ENCODE data around the gene ARHGEF35.
"Not testable (repeated sequence)": the region's sequence is repeated elsewhere in the genome, so short reads cannot be mapped to it uniquely, and the experiment has no call there.

ARHGEF35 gene

GRCh38 chr7:144195212-144195872, at the start of gene ARHGEF35:
ARHGEF35 (minus strand) TSS chr7:144195833; CDS start chr7:144188383, 7,450 bp downstream.
- not testable (repeated sequence) for DNase-seq (ENCODE audit: low read depth in 2 of 3, low spot score in 2 of 3)

- DNase-seq (ENCODE audit: low read depth in 2 of 3, low spot score in 2 of 3) = not testable (repeated sequence)
Measured at GRCh38 chr7:144245372-144245771, 49.7 kb upstream of the ARHGEF35 start.

DNA sequence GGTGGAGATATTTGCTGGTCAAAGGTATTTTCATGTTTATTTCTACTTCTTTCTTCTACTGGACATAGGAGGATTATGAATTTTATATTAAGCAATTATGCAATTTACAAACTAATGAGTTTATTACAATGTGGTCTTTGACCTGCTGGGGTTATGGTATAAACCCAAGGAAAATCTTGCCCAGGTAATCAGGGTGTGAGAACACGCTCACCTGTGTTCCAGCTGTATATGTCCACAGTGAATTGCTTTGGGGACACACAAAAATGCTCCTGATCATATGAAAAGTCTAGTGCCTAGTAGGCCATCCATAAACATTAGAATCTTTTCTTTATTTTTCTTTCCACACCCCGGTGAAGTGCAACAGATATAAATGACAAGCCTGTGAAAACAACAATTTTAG, 43.7 kb upstream of the ARHGEF35 start, which contains the start of gene OR2A42:
OR2A42 (minus strand) TSS at position 241 of the 400 bp plus-strand sequence. CDS start 6,762 bp downstream, outside the sequence.
- DNase-seq (ENCODE audit: low read depth in 2 of 3, low spot score in 2 of 3) = not testable (repeated sequence)

- not testable (repeated sequence) for DNase-seq (ENCODE audit: low read depth in 2 of 3, low spot score in 2 of 3)
Measured at GRCh38 chr7:144238530-144239082, 43.0 kb upstream of the ARHGEF35 start.

- not testable (repeated sequence) for DNase-seq (ENCODE audit: low read depth in 2 of 3, low spot score in 2 of 3)
Measured at GRCh38 chr7:144233039-144233438, 37.4 kb upstream of the ARHGEF35 start.

GRCh38 chr7:144231027-144231426, 35.4 kb upstream of the ARHGEF35 start:
- not testable (repeated sequence) for DNase-seq (ENCODE audit: low read depth in 2 of 3, low spot score in 2 of 3)

DNA sequence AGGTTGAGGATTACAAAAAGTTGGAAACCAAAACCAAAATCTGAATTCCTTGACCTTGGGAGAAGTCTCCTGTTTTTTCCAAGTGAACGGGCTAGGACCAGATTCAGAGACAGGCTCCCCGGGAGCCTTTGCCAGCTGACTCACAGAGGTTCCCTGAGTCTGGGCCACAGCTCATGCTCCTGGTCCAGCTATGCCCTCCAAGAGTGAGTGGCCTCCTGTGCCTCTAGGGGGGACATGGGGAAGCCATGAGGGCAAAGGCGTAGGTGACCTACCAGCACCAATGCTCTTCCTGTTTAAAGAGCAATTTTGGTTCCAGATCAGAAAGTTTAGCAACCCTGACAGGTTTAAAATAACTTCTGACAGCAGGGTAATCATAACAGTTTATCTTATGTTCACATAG, 33.2 kb upstream of the ARHGEF35 start:
- DNase-seq (ENCODE audit: low read depth in 2 of 3, low spot score in 2 of 3) = not testable (repeated sequence)

- not testable (repeated sequence) for DNase-seq (ENCODE audit: low read depth in 2 of 3, low spot score in 2 of 3)
Measured at GRCh38 chr7:144226866-144227265, 31.2 kb upstream of the ARHGEF35 start.

- not testable (repeated sequence) for DNase-seq (ENCODE audit: low read depth in 2 of 3, low spot score in 2 of 3)
Measured at GRCh38 chr7:144223675-144224074, 28.0 kb upstream of the ARHGEF35 start.

DNA sequence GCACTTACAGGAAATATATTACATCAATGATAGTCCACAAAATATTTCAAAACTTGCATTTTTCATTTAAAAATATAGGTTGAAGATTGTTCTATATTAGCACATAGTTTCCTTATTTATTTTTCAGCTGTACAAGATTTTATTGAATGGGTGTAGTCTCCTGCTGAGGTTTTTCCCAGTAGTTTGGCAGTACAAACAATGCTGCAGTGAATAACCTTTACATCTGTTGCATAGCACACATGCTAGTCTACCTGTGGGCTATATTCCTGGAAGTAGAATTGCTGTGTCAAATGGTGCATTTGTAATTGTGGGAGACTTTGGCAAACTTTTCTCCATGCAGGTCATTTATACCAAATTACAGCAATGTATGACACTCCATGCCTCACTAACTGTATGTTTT, 24.9 kb upstream of the ARHGEF35 start:
- not testable (repeated sequence) for DNase-seq (ENCODE audit: low read depth in 2 of 3, low spot score in 2 of 3)

- not testable (repeated sequence) for DNase-seq (ENCODE audit: low read depth in 2 of 3, low spot score in 2 of 3)
Measured at GRCh38 chr7:144219149-144219548, 23.5 kb upstream of the ARHGEF35 start.

GRCh38 chr7:144218581-144218980, 22.9 kb upstream of the ARHGEF35 start:
- DNase-seq (ENCODE audit: low read depth in 2 of 3, low spot score in 2 of 3) = not testable (repeated sequence)

DNA sequence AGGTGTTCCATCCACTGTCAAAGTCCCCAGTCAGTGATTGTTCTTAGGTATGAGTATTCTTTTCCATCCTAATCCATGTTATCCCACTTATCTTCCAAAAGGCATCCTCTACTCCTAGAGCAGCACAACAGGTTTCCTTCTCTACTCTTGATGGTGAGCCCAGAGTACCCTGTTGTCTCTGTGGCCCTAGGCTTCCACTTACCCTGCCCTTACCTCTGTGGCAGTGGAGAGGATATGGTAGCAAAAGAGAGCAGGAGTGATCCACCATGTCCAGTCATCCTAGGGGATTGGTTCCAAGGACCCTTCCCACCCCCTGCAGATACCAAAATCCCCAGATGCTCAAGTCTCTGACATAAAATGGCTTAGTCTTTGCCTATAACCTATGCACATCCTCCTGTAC, 21.6 kb upstream of the ARHGEF35 start:
- not testable (repeated sequence) for DNase-seq (ENCODE audit: low read depth in 2 of 3, low spot score in 2 of 3)

DNA sequence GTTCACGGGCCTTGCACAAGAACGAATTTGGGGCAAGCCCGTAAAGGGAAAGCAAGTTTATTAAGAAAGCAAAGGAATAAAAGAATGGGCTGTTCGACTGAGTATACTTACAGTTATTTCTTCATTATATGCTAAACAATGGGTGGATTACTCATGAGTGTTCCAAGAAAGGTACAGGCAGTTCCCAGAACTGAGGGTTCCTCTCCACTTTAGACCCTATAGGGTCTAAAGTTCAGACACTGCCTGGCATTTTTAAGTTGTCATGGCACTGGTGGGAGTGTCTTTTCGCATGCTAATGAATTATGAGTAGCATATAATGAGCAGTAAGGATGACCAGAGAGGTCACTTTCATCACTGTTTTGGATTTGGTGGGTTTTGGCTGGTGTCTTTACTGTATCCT, 9.7 kb upstream of the ARHGEF35 start:
- DNase-seq (ENCODE audit: low read depth in 2 of 3, low spot score in 2 of 3) = not testable (repeated sequence)

DNA sequence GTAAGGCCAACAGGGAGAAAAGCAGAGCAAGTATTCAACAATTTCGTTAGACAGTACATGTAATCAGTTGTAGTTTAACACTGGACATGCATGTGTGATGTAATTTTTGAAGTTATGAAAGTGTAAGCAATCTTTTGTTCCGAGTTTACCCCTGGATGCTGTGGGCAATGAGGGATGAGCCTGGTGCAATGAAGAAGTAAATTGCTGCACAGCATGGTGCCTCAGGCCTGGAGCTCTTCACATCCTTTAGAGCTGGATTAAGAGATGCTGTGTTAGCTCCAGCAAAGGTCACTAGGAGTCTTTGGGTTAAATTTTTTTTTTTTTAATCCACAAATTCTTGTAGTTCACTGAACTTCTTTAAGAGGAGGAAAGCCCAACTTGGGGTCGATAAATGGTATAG, 7.5 kb upstream of the ARHGEF35 start:
- DNase-seq (ENCODE audit: low read depth in 2 of 3, low spot score in 2 of 3) = not testable (repeated sequence)

GRCh38 chr7:144201978-144202377, 6.3 kb upstream of the ARHGEF35 start:
- DNase-seq (ENCODE audit: low read depth in 2 of 3, low spot score in 2 of 3) = not testable (repeated sequence)

DNA sequence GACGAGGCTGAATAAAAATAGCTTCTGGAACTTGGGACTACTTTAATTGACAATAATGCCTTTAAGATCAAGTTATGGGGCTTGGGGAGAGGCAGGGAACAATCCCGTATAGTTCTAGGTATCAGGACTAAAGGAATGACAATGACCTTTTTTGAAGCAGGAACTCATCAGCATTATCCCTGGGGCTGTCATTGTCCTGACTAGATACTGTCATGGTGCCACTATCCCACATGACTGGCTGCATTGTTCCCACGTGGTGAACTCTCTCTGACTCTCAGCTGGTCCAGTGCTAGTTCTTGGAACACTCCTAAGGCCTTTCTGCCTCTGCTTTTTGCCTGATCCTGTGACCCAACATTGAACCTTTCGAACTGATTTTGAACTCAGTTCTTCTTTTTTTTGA, 3.3 kb upstream of the ARHGEF35 start:
- not testable (repeated sequence) for DNase-seq (ENCODE audit: low read depth in 2 of 3, low spot score in 2 of 3)

DNA sequence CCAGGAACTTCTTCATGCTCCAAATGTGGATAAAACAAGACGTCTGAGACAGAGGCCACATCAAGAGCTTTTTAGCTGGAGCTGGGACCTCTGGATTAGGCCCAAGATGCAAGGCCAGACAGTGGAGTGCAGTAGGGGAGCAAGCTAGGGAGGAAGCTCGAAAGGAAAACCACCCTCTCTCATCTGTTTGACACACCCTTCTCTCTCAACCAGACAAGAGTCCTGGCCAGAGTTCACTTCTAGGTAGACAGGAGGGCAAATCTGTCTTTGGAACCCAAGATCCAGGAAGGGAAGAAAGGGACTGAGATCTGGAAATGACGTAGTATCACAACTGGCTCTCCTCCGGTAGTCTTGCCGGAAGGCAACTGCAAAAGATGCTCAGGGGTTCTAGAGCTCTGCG, 1.2 kb downstream of the ARHGEF35 start:
- not testable (repeated sequence) for DNase-seq (ENCODE audit: low read depth in 2 of 3, low spot score in 2 of 3)

- DNase-seq (ENCODE audit: low read depth in 2 of 3, low spot score in 2 of 3) = not testable (repeated sequence)
Measured at GRCh38 chr7:144193782-144194181, 1.9 kb downstream of the ARHGEF35 start.

DNA sequence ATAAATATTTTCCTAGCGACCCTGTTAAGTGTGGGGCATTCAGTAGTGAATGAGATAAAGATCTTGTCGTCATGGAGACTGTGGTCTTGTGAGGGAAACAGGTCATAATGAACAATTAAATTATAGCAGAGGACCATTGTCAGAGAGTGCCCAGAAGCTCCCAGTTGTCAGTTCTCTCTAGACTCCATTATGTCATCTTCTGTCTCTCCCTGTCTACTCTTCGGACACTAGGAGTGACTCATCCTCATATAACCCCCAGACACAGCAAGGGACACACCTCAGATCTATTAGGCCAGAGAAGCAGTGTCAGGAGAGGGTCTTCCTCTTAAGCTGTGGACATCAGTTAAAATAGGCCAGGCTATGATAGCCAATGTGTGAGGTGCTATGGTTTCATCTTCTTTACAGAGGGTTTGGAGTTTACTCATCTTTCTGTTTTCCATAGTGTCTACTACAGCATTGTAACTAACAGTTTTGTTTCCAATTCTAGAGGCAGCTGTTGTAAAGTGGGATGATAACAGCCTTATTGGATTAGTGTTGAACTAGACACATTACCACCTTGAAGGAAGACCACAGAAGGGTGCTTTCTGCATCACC, 7.0 kb downstream of the ARHGEF35 start:
- DNase-seq (ENCODE audit: low read depth in 2 of 3, low spot score in 2 of 3) = not testable (repeated sequence)

- DNase-seq (ENCODE audit: low read depth in 2 of 3, low spot score in 2 of 3) = not testable (repeated sequence)
Measured at GRCh38 chr7:144187848-144188247, 7.8 kb downstream of the ARHGEF35 start.

DNA sequence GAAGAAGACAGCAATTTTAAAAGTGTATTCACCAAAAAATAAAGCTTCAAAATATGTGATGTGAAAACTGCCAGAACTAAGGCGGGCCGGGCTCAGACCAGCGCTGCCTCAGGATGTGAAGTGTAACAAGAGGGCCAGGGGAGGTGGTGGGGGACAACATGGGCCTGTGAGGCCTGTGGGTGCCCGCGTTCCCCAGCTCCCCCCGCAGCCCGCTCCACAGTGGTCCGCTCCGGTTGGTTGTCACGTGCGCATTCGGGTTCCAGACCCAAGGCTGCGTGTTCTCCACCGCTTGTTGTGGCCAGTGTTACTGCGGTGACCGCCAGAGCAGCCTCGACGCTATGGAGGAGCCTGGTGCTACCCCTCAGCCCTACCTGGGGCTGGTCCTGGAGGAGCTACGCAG, 12.5 kb downstream of the ARHGEF35 start, which contains the start of gene CTAGE4:
CTAGE4 (plus strand) TSS at position 301 of the 400 bp plus-strand sequence; CDS start at position 339, 38 bp downstream.
- DNase-seq (ENCODE audit: low read depth in 2 of 3, low spot score in 2 of 3) = not testable (repeated sequence)
